Prostate gland (tissue), 2 donors: ENCODE measurements around the gene C2orf49. TPM values are rescaled to one million over a fixed set of nuclear protein-coding genes. Genes with fewer than 3 reads are reported as not detected.

ENCODE experiments used
- DNase-seq: peaks from one replicate; pipeline ENCODE4 v3.0.0-alpha.2; 2019; ENCODE audit warnings: low spot score
- H3K27ac ChIP-seq, 2 donors: fragments of 200-600 bp; sonication (generic); 2 replicates each; pipeline ENCODE4 v1.5.1; 2017 to 2019
- H3K27me3 ChIP-seq: fragments of 200-600 bp; sonication (generic); replicated peaks from 2 replicates; pipeline ENCODE4 v1.5.1; 2019; ENCODE audit not compliant: insufficient read depth
- H3K36me3 ChIP-seq, 2 donors: fragments of 200-600 bp; sonication (generic); 1 replicate in 1 of 2; 2 replicates in 1 of 2; pipeline versions ENCODE4 v1.5.1 to v1.8.1; 2017 to 2019
- H3K4me1 ChIP-seq: fragments of 200-600 bp; sonication (generic); replicated peaks from 2 replicates; pipeline ENCODE4 v1.5.1; 2019
- H3K4me3 ChIP-seq, 2 donors: fragments of 200-600 bp; sonication (generic); 2 replicates each; pipeline ENCODE4 v1.5.1; 2017 to 2019
- H3K9me3 ChIP-seq: fragments of 200-600 bp; sonication (generic); 2 replicates; pipeline ENCODE4 v1.5.1; 2017
- CTCF ChIP-seq, 4 experiments: fragments of 200-600 bp in 2 of 4; fragments of 450-650 bp in 2 of 4; sonication (generic) in 2 of 4; IDR thresholded peaks; 1 replicate in 3 of 4; 2 replicates in 1 of 4; pipeline ENCODE4 v1.5.1; 2016 to 2019; ENCODE audit warnings: antibody characterized with exemption in 4 of 4, mild to moderate bottlenecking in 2 of 4, moderate library complexity in 2 of 4
- POLR2A ChIP-seq: fragments of 450-650 bp; IDR thresholded peaks from one replicate; pipeline ENCODE4 v1.6.1; 2016; ENCODE audit warnings: antibody characterized with exemption, mild to moderate bottlenecking
- POLR2AphosphoS5 ChIP-seq: sonication (generic); formaldehyde crosslinking; IDR thresholded peaks from one replicate; pipeline ENCODE4 v1.6.1; 2017; ENCODE audit warnings: antibody characterized with exemption
- WGBS: methylation state at CpG from one replicate; pipeline ENCODE4 v1.1.5; 2018; 5-methylcytosine and 5-hydroxymethylcytosine counted together
- intact Hi-C: fragments of 100-400 bp; cut with DNase I; formaldehyde crosslinking; loops from one replicate; pipeline ENCODE4 v1.14.2; 2022
- total RNA-seq, 2 donors: library from RNA; depleted of rRNA; stranded (reverse); fragments of >200 nt; gene quantifications; one replicate each; pipeline ENCODE4 v1.1.0, GENCODE V29; 2016

The C2orf49 gene
- total RNA-seq, 2 donors from 2014 or later, result 13.1 to 26.2 TPM

DNA sequence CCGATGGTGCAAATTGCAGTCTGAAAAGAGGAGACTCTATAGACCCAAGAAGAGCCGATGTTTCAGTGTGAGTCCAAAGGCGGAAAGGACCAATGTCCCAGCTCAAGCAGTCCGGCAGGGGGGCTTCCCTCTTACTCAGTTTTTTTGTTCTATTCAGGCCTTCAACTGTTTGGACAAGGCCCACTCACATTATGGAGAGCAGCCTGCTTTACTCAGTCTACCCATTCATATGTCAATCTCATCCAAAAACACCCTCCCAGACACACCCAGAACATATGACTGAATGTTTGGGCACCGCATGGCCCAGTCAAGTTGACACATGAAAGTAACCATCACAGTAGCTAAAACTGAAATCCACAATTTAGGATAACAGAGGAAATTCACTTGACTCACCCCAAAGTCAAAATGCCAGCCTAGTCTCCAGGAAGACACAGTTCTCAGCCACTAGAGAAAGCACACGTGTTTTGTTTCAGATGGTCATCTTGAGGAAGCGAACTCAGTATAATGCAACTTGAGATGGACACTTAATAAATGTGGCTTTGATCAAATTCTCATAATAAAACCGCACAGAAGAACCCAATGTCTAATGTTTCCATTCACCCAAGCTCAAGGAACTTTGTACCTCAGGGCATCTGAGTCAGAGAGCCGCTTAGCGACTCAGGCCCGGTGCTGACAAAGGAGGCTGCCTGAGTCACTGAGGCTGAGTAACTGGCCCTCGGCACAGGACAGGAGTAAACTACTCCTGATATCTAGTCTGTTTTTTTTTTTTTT, 59.1 kb downstream of the C2orf49 start:
- DNase-seq, result no peak
- Histone ChIP-seq H3K4me3 (peak overlapping the region in 1 of 2 donors; percentile 87), H3K27ac (peak overlapping the region; percentile 90 to 91), H3K9me3 (no peaks in the 10 kb centered on the region), H3K4me1 (peaks cover 5% of the 10 kb centered on the region), H3K36me3 (no peaks in the 10 kb centered on the region), H3K27me3 (no peaks in the 10 kb centered on the region)
- 67% methylated on average over 12 of the region's 12 CpGs for WGBS
- TF ChIP-seq CTCF (IDR thresholded peaks at IDR 0.05) (no peak), POLR2AphosphoS5 (peak; percentile 13), POLR2A (no peak)
- intact Hi-C loops, result no loop called here

DNA sequence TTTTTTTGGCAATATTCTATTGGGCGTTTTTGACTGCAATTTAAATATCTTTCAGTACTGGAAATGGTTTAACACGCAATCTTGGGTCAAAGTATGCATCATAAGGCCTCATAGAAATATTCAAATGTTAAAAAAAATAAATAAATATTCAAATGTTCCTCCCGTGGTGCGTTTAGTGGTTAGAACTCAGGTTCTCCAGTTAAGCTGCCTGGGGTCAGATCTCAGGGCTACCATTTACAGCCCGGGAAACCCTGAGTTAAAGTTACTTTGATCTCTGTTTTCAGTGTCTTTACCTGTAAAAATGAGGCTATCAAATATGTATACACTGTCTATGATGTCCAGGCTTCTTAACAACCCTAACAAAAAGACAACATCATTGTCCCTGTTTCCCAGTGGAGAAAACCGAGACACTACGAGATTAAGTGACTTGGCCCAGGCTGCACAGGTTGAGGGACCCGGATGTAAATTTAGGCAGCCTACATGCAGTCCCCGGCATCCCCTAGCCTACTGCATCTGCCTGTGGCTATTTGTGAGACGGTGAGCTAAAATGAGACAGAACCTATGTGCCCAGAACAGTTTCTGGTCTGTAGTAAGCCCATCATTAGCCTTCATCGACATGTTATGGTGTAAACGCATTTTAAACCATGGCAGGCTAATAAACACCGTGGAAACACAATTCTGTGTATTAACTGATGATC, 59.8 kb downstream of the C2orf49 start:
- Histone ChIP-seq H3K4me1 (peaks cover 5% of the 10 kb centered on the region), H3K36me3 (no peaks in the 10 kb centered on the region), H3K27me3 (no peaks in the 10 kb centered on the region), H3K4me3 (peak overlapping the region; percentile 64 to 87), H3K27ac (peak overlapping the region; percentile 90 to 91), H3K9me3 (no peaks in the 10 kb centered on the region)
- WGBS, result 55% methylated on average over 13 of the region's 13 CpGs
- TF ChIP-seq POLR2AphosphoS5 (no peak), CTCF (IDR thresholded peaks at IDR 0.05) (no peak), POLR2A (no peak)
- intact Hi-C loops, result no loop called here
- no peak for DNase-seq

DNA sequence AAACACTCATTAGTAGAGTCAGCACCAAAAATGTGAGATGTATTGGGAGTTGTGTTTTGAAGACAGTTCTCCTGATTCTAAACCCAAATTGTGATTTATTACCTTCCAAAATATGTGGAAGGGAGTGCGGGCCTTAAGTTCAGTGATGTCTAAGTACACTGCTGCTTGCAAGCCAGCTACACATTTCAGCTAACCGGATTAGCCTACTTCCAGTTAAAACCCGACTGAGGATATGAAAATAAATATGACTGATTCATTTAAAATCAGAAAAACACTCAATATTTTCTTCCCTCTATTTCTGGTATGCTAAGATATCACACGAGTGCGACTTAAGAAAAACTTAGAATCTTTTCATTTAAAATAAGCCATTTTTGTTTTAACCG, 60.6 kb downstream of the C2orf49 start:
- H3K9me3 ChIP-seq, result no peaks in the 10 kb centered on the region
- WGBS, result 13% methylated on average over 6 of the region's 6 CpGs
- H3K4me3 ChIP-seq, result peak overlapping the region; percentile 64 to 87
- peaks cover 5% of the 10 kb centered on the region for H3K4me1 ChIP-seq
- no peaks in the 10 kb centered on the region for H3K27me3 ChIP-seq
- intact Hi-C loops, result no loop called here
- no peak for DNase-seq
- no peaks in the 10 kb centered on the region for H3K36me3 ChIP-seq
- peak overlapping the region; percentile 90 to 91 for H3K27ac ChIP-seq
- no peak for TF ChIP-seq POLR2A
- TF ChIP-seq POLR2AphosphoS5, result no peak

GRCh38 chr2:105398336-105399206, 61.2 kb downstream of the C2orf49 start, which contains the start of gene FHL2:
Gene FHL2 (minus strand): TSS chr2:105399051. CDS start chr2:105386516, 12,535 bp downstream.
- DNase-seq, result peak; percentile 74
- Histone ChIP-seq H3K27me3 (no peaks in the 10 kb centered on the region), H3K4me3 (peak within 1 kb of the TSS; percentile 64 to 87), H3K4me1 (no peaks in the 10 kb centered on the region), H3K27ac (peak within 1 kb of the TSS; percentile 90 to 91), H3K36me3 (no peaks in the 10 kb centered on the region), H3K9me3 (no peaks in the 10 kb centered on the region)
- peak; percentile 92 for TF ChIP-seq POLR2A
- TF ChIP-seq CTCF (IDR thresholded peaks at IDR 0.05), result peak in 3 of 4 experiments; percentile 38 to 70 (median 67)
- peak; percentile 43 for TF ChIP-seq POLR2AphosphoS5
- under 1% methylated on average over 53 of the region's 74 CpGs for WGBS
- intact Hi-C loops, result no loop called here

Other genes with a start within 250 kb of the C2orf49 start
- not detected for gene GPR45, start 95.8 kb upstream of the C2orf49 start, total RNA-seq
- gene TGFBRAP1, start 7.8 kb upstream of the C2orf49 start, total RNA-seq, result 10 to 100 TPM; 29.9 to 30.0 TPM
- gene FHL2, start 61.5 kb downstream of the C2orf49 start, total RNA-seq, result 100 to 1,000 TPM; 132 to 250 TPM